ENCODE results near the gene C1QTNF6. TPM values are rescaled to one million over a fixed set of nuclear protein-coding genes. Genes with fewer than 3 reads are reported as not detected.

The C1QTNF6 gene
- polyA plus RNA-seq, 1 donor from 2014 or later = 5.3 TPM

GRCh38 chr22:37137131-37137530, 50.9 kb downstream of the C1QTNF6 start:
- no peak overlapping the region for H3K9ac ChIP-seq (ENCODE audit: low read length)
- TF ChIP-seq SMC3 (conservative IDR thresholded peaks at IDR 0.05; ENCODE audit: poor library complexity) = no peak
- no peak for TF ChIP-seq RAD21 (conservative IDR thresholded peaks at IDR 0.05)
- TF ChIP-seq EZH2 (IDR thresholded peaks at IDR 0.05; ENCODE audit: borderline replicate concordance, insufficient read depth, low read length, poor library complexity, severe bottlenecking) = no peak
- no peak for TF ChIP-seq REST (IDR thresholded peaks at IDR 0.05; ENCODE audit: borderline replicate concordance)
- TF ChIP-seq MXI1 (conservative IDR thresholded peaks at IDR 0.05; ENCODE audit: poor library complexity, severe bottlenecking) = no peak

GRCh38 chr22:37135023-37135422, 53.0 kb downstream of the C1QTNF6 start:
- H3K79me2 ChIP-seq (replicated peaks; ENCODE audit: insufficient read depth, low read length) = no peaks in the 10 kb centered on the region
- H3K4me2 ChIP-seq (ENCODE audit: low read length) = no peak overlapping the region
- H3F3A ChIP-seq (ENCODE audit: insufficient read depth, low read length, poor library complexity, severe bottlenecking) = no peaks in the 10 kb centered on the region
- no peaks in the 10 kb centered on the region for H3K27me3 ChIP-seq (ENCODE audit: insufficient read depth, low read depth, low read length)
- no peak overlapping the region for H2AFZ ChIP-seq (ENCODE audit: low read depth, low read length)
- TF ChIP-seq CTCF (IDR thresholded peaks at IDR 0.05; ENCODE audit: poor library complexity, severe bottlenecking) (no peak), RAD21 (conservative IDR thresholded peaks at IDR 0.05) (no peak), MXI1 (conservative IDR thresholded peaks at IDR 0.05; ENCODE audit: poor library complexity, severe bottlenecking) (no peak), POLR2AphosphoS5 (IDR thresholded peaks at IDR 0.05) (no peak), REST (IDR thresholded peaks at IDR 0.05; ENCODE audit: borderline replicate concordance) (no peak), EP300 (conservative IDR thresholded peaks at IDR 0.05; ENCODE audit: poor library complexity, severe bottlenecking) (no peak), EZH2 (IDR thresholded peaks at IDR 0.05; ENCODE audit: borderline replicate concordance, insufficient read depth, low read length, poor library complexity, severe bottlenecking) (no peak), TAF1 (IDR thresholded peaks at IDR 0.05; ENCODE audit: low read depth) (no peak), SMC3 (conservative IDR thresholded peaks at IDR 0.05; ENCODE audit: poor library complexity) (no peak)
- H3K36me3 ChIP-seq (ENCODE audit: insufficient read depth, low read length) = no peaks in the 10 kb centered on the region
- no peak overlapping the region for H3K9ac ChIP-seq (ENCODE audit: low read length)
- no peak overlapping the region for H3K4me3 ChIP-seq (ENCODE audit: low read length)
- no peak overlapping the region for H3K27ac ChIP-seq (ENCODE audit: low read length)
- H4K20me1 ChIP-seq (ENCODE audit: insufficient read depth) = no peaks in the 10 kb centered on the region
- no peaks in the 10 kb centered on the region for H3K9me3 ChIP-seq (ENCODE audit: low read length)
- H3K9me2 ChIP-seq (ENCODE audit: insufficient read depth, low read length) = no peaks in the 10 kb centered on the region

More at GRCh38 chr22:37137131-37137530, 50.9 kb downstream of the C1QTNF6 start:
- Histone ChIP-seq H3K9me2 (ENCODE audit: insufficient read depth, low read length) (no peaks in the 10 kb centered on the region), H3K27me3 (ENCODE audit: insufficient read depth, low read depth, low read length) (no peaks in the 10 kb centered on the region), H3F3A (ENCODE audit: insufficient read depth, low read length, poor library complexity, severe bottlenecking) (no peaks in the 10 kb centered on the region), H3K79me2 (replicated peaks; ENCODE audit: insufficient read depth, low read length) (no peaks in the 10 kb centered on the region), H3K9me3 (ENCODE audit: low read length) (no peaks in the 10 kb centered on the region), H3K36me3 (ENCODE audit: insufficient read depth, low read length) (no peaks in the 10 kb centered on the region), H4K20me1 (ENCODE audit: insufficient read depth) (no peaks in the 10 kb centered on the region), H3K4me3 (ENCODE audit: low read length) (no peak overlapping the region), H3K4me2 (ENCODE audit: low read length) (no peak overlapping the region), H3K27ac (ENCODE audit: low read length) (no peak overlapping the region), H2AFZ (ENCODE audit: low read depth, low read length) (no peak overlapping the region)

All from neural cell (in vitro differentiated cells).